Stimulated activated CD8-positive, alpha-beta memory T cell treated with anti-CD3 and anti-CD28 coated beads, Interleukin-15, amount 100 ng/mL, for 24 hours (primary cell): Measurements from ENCODE around the gene ATP9B.

Experiments used
- DNase-seq: peaks from one replicate; pipeline ENCODE4 v3.0.0-alpha.2; 2020; ENCODE audit warnings: low read depth

The ATP9B gene

GRCh38 chr18:79380816-79381806 is 311.9 kb downstream of the ATP9B start:
- no peak for DNase-seq

DNA sequence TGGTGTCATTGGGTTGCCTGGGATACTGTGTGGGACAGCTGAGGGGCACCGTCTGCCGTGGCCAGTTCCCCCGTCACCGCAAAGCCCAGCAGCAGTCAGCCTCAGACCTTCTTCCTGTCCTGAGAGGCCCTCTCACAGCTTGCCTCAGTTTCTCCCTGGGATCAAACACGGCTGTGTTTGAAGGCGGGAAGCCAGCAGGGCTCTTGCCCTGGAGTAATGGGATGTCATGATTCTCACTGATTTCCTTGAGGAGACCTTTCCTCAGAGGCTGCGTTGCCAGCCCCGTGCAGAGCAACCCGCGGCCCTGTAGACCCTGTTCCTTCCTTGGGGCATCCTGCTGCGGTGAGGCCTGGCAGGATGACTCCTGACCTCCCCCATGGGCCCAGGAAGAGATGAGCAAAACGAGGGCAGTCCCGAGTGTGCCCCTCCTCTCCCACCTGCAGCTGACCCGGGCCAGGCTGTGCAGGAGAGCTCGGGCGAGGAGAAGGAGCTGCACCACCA is 312.7 kb downstream of the ATP9B start:
- no peak for DNase-seq

DNA sequence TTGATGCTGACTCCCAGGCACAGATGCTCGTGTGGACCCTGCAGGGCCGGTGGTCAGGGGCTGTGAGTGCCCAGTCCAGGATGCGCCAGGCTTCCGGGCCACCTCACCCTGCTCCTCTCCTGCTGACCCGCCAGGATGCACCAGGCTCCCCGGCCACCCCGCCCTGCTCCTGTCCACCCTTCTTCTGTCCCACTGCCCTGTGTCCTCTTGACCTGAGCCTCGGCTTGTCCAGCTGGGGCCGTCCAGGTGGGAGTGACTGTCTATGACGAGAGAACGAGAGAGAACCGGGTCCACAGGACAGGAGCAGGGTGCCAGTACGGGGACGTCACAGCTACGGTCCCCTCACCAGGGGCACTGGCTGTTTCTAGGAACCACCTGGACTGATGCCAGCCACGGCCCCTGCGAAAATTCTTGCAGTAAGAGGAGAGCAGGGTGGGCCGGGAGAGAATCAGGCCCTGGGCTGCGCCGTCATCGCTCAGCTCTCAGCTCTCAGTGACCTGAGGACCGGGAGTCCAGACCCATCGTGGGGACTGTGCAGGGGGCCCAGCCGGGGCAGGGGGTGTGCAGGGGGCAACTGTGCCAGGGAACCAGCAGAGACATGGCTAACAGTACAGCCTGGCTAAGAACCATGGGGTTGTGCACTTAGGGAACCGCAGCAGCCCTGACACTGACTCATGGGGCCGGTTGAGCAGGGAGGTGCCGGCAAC is 313.6 kb downstream of the ATP9B start:
- no peak for DNase-seq

GRCh38 chr18:79383388-79384056 is 314.3 kb downstream of the ATP9B start:
- no peak for DNase-seq

- no peak for DNase-seq
Measured at GRCh38 chr18:79384151-79384807, 315.1 kb downstream of the ATP9B start.

- DNase-seq: no peak
Measured at GRCh38 chr18:79384834-79385233, 315.6 kb downstream of the ATP9B start.

GRCh38 chr18:79385326-79385707 is 316.1 kb downstream of the ATP9B start:
- DNase-seq: no peak

- no peak for DNase-seq
Measured at GRCh38 chr18:79385708-79386341, 316.6 kb downstream of the ATP9B start.

- no peak for DNase-seq
Measured at GRCh38 chr18:79386547-79386946, 317.4 kb downstream of the ATP9B start.

DNA sequence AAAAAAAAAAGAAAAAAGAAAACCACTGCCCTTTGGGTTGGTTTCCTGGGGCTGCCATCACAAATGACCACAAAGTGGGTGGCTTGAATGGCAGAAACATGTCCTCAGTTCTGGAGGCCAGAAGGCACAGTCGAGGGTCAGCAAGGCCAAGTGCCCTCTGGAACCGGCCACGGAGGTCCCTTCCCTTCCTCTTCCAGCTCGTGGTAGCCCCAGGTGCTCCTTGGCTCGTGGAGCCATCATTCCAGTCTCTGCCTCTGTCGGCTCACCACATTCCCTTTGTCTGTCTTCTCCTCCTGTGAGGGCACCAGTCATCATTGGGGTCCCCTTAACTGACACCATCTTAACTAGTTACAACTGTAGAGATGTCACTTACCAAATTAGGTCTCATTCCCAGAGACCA is 318.0 kb downstream of the ATP9B start:
- DNase-seq: no peak

GRCh38 chr18:79387615-79388014 is 318.4 kb downstream of the ATP9B start:
- no peak for DNase-seq

DNA sequence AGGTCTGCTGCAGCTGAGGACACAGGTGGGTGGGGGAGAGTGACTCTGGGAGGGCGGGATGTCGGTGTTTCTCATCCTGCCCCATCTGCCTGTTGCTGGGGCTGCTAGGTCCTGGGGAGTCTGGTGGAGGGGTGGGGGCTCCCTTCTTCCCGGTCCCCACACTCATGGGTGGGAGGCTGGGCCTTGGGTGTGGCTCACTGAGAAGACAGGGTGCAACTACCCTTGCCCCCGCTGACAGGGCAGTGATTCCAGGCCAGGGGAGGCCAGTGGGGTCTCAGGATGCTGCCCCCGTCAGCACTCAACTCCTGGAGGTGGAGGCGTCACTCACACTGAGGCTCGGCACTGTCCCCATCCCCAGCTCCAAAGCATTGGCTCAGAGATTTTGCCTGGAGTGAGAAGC is 318.8 kb downstream of the ATP9B start:
- no peak for DNase-seq

DNA sequence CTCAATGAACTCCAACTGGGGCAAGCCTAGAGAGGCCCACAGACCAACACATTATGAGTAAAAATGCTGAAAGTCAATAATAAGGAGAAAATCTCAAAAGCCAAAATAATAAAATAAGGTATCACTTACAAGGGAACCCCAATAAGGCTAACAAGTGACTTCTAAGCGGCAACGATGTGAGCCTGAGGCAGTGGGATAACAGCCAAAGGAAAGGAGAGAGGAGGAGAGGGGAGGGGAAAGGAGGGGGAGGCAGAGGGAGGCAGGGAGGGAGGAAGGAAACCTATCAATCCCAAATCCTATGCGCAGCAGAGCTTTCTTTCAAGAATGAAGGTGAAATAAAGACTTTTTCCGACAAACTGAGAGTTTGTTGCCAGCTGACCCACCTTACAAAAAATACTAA is 320.5 kb downstream of the ATP9B start:
- DNase-seq: no peak

- DNase-seq: no peak
Measured at GRCh38 chr18:79392226-79392625, 323.0 kb downstream of the ATP9B start.

DNA sequence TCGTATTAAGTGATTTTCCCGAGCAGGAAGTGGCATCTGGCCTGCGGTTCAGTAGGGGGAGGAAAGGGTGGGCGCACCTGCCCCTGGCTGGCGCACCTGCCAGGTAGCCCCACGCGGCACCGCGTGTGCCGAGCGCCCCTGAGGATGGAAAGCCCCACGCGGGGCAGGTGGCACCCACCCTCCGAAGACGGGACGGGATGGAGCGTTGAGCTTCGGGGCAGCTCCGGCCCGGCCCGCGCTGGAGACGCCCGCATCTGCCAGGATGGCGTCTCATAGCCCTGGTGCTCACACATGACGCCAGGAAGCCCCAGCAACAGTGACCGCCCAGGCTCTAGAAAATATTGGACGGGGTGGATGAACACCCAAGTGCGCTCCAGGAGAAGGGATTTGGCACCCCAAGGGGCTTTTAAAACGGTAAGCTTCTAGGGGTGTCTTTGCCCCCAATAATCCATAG is 324.0 kb downstream of the ATP9B start:
- DNase-seq: no peak

DNA sequence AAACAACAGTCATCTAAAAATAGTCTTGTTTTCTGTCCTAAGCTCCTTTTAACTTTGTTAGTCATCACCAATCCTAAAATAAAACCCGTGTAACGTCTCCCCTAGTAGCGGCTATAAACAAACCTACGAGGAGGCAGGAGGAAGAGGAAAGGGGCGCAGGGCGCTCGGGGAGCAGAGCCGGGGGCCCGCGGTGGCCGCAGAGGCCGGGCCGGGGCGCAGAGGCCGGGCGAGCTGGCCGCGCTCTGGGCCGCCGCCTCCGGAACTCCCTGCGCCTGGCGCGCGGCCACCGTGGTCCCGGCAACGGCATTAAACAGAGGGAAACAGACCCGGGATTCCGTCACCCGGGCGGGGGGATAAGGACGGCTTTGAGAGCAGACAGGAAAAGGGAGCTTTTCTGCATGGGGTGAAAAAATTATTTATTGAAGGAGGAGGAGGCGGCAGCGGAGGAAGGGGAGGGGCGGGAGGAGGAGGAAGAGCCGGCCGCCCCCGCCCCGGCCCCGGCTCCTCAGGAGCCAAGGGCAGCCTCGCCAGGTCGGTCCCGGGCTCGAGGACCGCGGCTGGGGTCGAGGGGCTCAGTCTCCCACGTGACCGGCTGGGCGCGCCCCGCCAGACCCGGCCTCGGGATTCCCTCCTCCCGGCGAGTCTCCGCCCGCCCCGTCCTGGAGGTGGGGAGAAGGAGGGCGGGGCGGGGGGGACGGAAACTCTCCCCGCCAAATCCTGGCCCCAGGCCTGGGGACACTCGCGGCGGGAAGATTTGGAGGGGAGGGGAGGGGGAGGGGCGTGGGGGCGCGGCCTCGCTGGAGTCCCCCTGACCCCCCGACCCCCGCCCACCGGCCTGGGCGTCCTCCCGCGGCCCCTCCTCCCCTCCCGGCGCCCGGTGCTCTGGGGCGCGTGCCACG is 324.7 kb downstream of the ATP9B start:
- DNase-seq: no peak

DNA sequence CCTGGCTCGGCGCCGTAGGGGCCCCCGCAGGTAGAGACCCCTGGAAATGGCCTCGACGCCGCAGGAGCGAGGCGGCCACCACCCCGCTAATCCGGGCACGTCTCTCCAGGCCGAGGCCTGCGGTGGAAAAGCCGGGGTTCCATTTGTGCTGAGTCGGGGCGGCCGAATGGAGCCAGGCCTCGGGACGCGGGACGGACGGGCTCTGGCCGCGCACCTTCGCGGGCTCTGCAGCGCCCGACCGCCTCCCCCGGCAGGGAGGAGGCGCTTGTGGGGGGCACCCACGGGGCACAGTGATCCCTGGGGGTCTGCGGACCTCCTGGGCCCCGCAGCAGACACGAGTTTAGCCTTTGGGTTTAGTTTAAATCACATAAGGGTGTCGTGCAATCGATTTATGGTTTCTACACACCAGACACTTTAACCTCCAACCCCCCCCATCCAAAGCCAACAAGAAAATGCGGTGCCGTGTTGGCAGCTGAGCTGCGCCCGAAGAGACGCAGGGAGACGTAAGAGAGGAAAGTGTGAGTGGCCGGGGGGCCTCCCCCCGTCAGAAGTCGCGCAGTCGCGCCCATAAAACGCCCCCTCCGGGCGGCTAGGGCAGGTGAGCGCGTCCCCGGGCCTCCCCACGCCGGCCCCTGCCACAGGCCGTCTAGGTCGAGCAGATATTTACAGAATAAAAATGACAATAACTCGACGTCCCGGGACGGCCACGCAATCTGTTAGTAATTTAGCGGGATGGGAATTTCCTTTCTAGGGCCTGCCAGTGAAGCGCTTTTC is 325.5 kb downstream of the ATP9B start:
- no peak for DNase-seq

- DNase-seq: no peak
Measured at GRCh38 chr18:79395308-79395640, 326.1 kb downstream of the ATP9B start.

- DNase-seq: peak; percentile 55
Measured at GRCh38 chr18:79395761-79396404, 326.7 kb downstream of the ATP9B start, which contains the start of gene NFATC1. Gene NFATC1, plus strand, starts transcription at chr18:79395930. Its CDS starts 295 bp downstream, at chr18:79396225.
